Transverse colon (tissue), 4 donors: Measurements from ENCODE around the gene ECM2.

ENCODE experiments used
- EP300 ChIP-seq: sonication (generic); formaldehyde crosslinking; IDR thresholded peaks from one replicate; pipeline ENCODE4 v1.6.1; 2017; ENCODE audit warnings: antibody characterized with exemption, low read depth
- POLR2AphosphoS5 ChIP-seq, 3 donors: sonication (generic); formaldehyde crosslinking; IDR thresholded peaks; one replicate each; pipeline ENCODE4 v1.6.1; 2016; ENCODE audit warnings: antibody characterized with exemption in 3 of 3
- TF ChIP-seq, protein P1 (sequence below), 5 experiments: fragments of 200-600 bp in 3 of 5; fragments of 450-650 bp in 2 of 5; sonication (generic) in 3 of 5; IDR thresholded peaks; 1 replicate in 2 of 5; 2 replicates in 3 of 5; pipeline ENCODE4 v1.5.1; 2016 to 2017; ENCODE audit warnings: antibody characterized with exemption in 5 of 5, inconsistent platforms in 3 of 5, mild to moderate bottlenecking in 2 of 5, moderate library complexity in 1 of 5

DNA sequence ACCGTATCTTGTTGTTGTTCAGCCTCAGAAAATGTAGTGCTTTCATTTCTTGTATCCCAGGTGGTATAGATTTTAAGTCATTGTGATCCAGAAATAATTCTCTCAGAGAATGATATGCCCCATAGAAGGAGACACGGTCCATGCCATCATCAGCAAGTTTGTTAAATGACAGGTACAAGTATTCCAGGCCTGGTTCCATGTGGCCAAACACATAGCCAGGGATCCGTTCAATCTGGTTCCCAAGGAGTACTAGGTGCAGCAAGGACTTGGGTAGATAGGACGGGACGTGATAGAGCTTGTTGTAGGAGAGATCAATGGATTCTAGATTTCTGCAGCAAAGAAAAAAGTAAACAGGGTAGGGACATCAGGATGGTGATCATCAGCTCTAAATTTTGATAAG, 35.1 kb downstream of the ECM2 start:
- TF ChIP-seq, protein P1, sequence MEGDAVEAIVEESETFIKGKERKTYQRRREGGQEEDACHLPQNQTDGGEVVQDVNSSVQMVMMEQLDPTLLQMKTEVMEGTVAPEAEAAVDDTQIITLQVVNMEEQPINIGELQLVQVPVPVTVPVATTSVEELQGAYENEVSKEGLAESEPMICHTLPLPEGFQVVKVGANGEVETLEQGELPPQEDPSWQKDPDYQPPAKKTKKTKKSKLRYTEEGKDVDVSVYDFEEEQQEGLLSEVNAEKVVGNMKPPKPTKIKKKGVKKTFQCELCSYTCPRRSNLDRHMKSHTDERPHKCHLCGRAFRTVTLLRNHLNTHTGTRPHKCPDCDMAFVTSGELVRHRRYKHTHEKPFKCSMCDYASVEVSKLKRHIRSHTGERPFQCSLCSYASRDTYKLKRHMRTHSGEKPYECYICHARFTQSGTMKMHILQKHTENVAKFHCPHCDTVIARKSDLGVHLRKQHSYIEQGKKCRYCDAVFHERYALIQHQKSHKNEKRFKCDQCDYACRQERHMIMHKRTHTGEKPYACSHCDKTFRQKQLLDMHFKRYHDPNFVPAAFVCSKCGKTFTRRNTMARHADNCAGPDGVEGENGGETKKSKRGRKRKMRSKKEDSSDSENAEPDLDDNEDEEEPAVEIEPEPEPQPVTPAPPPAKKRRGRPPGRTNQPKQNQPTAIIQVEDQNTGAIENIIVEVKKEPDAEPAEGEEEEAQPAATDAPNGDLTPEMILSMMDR (IDR thresholded peaks at IDR 0.05) = no peak
- TF ChIP-seq POLR2AphosphoS5 (IDR thresholded peaks at IDR 0.05) (no peak), EP300 (no peak)
